Kidney epithelial cell (primary cell): Measurements from ENCODE around the gene SNCAIP. TPM values are rescaled to one million over a fixed set of nuclear protein-coding genes. Genes with fewer than 3 reads are reported as not detected.

Source experiments
- DNase-seq: peaks from one replicate; pipeline ENCODE4 v3.0.0-alpha.2; 2010; ENCODE audit warnings: low read depth
- H3K27me3 ChIP-seq: 2 replicates; pipeline ENCODE4 v1.6.0; 2011; ENCODE audit warnings: low read length; ENCODE audit not compliant: control insufficient read depth, insufficient read depth
- H3K36me3 ChIP-seq: 2 replicates; pipeline ENCODE4 v1.5.1; 2011; ENCODE audit warnings: low read length; ENCODE audit not compliant: control insufficient read depth, insufficient read depth
- H3K4me3 ChIP-seq: 2 replicates; pipeline ENCODE4 v1.5.1; 2011; ENCODE audit warnings: low read depth, mild to moderate bottlenecking, control low read depth, low read length
- CTCF ChIP-seq: IDR thresholded peaks from 2 replicates; pipeline ENCODE4 v1.5.1; 2011; ENCODE audit warnings: mild to moderate bottlenecking, moderate library complexity, low read length, control low read depth, inconsistent platforms; ENCODE audit not compliant: insufficient read depth, poor library complexity, severe bottlenecking
- total RNA-seq: library from RNA; depleted of rRNA; stranded (reverse); fragments of >200 nt; gene quantifications from 2 replicates; pipeline ENCODE4 v1.2.3, GENCODE V29; 2015

The SNCAIP gene
- total RNA-seq, 1 donor from 2014 or later: 3.1 TPM

DNA sequence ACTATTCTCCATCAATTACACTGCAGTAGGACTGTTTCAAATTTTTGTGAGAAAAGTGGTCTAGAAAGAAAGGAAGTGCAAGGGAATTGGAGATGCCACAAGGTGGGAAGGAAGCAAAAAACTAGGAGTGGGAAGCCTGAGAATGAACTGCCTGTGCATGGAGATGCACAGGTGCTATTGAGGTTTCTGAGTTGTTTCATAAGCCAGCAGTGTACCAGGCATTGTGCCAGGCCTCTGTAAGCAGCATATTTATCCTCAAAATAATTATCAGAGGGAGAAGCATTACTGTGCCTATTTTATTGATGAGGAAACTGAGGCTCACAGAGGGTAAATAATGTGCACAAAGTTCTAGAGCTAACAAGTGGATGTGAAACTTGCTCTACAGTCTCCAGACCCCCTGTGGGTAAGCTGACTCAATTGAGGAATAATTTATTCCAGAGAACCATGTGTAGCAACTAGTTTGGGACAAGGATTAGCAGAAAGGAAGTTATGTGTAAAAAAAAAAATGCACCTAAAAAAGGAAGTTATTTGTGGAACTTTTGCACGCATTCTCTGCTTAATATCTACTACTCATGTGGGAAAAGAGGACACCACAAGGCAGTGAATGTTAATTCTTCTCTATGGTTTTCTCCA, 96.7 kb downstream of the SNCAIP start:
- no peaks in the 10 kb centered on the region for H3K36me3 ChIP-seq
- no peak overlapping the region for H3K4me3 ChIP-seq
- no peaks in the 10 kb centered on the region for H3K27me3 ChIP-seq
- no peak for TF ChIP-seq CTCF
- DNase-seq: no peak

GRCh38 chr5:122412966-122413365, 100.9 kb downstream of the SNCAIP start:
- no peak for DNase-seq
- H3K4me3 ChIP-seq: no peak overlapping the region
- no peak for TF ChIP-seq CTCF
- H3K27me3 ChIP-seq: no peaks in the 10 kb centered on the region
- H3K36me3 ChIP-seq: no peaks in the 10 kb centered on the region

DNA sequence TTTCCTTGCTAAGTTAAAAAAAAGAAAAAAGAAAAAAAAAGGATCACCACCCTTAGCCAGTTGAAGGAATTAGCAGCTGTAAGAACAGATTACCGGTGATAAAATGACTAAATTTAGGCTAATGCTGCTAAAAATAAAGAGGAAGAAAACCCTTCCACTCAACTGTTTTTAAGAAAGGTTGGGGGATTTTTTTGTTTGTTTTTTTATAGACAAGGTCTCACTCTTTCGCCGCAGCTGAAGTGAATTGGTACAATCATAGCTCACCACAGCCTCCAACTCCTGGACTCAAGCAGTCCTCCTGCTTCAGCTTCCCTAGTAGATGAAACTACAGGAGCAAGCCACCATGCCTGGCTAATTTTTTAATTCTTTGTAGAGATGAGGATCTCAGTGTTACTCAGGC, 101.7 kb downstream of the SNCAIP start:
- H3K27me3 ChIP-seq: no peaks in the 10 kb centered on the region
- DNase-seq: no peak
- no peak overlapping the region for H3K4me3 ChIP-seq
- no peak for TF ChIP-seq CTCF
- H3K36me3 ChIP-seq: no peaks in the 10 kb centered on the region

- Histone ChIP-seq H3K36me3 (no peaks in the 10 kb centered on the region), H3K4me3 (no peak overlapping the region), H3K27me3 (no peaks in the 10 kb centered on the region)
- TF ChIP-seq CTCF: peak; percentile 67
- peak; percentile 25 for DNase-seq
These were observed 103.2 kb downstream of the SNCAIP start for GRCh38 chr5:122415030-122415800.

DNA sequence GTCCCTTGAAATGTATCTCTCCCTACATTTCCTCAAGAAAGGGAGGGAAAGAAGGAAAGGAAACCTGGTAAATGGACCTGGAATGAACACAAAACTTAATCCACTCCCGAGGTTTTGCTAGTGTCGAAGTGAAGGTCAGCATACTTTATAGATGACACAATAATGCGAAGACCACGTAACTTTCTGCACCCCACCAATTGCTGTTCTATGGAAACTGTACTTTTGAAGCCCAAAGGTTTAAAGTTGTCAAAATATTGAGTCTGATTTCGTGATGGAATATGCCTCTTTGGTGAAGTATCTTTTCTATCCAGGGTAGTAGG, 103.7 kb downstream of the SNCAIP start:
- TF ChIP-seq CTCF: no peak
- H3K4me3 ChIP-seq: no peak overlapping the region
- H3K36me3 ChIP-seq: no peaks in the 10 kb centered on the region
- DNase-seq: no peak
- H3K27me3 ChIP-seq: no peaks in the 10 kb centered on the region
